SK-N-MC (cell line): ENCODE data around the gene KCNQ1.

Experiments used
- DNase-seq: peaks from one replicate; pipeline ENCODE4 v3.0.0-alpha.2; 2011; ENCODE audit warnings: low read depth, low spot score
- H3K27ac ChIP-seq: fragments of 200-600 bp; sonication (generic); 2 replicates; pipeline ENCODE4 v1.5.1; 2016; ENCODE audit warnings: mixed run types
- H3K36me3 ChIP-seq: fragments of 200-600 bp; sonication (generic); 2 replicates; pipeline ENCODE4 v1.6.1; 2017; ENCODE audit warnings: antibody characterized with exemption, low read length, mixed read lengths; ENCODE audit not compliant: insufficient read depth
- H3K4me3 ChIP-seq: fragments of 200-600 bp; sonication (generic); 2 replicates; pipeline ENCODE4 v1.5.1; 2016
- H3K9ac ChIP-seq: fragments of 200-600 bp; sonication (generic); 2 replicates; pipeline ENCODE4 v1.8.0; 2017; ENCODE audit warnings: mixed run types, mixed read lengths; ENCODE audit not compliant: insufficient read length
- H3K9me3 ChIP-seq: fragments of 200-600 bp; sonication (generic); 2 replicates; pipeline ENCODE4 v1.6.1; 2017; ENCODE audit warnings: low read depth, mild to moderate bottlenecking, antibody characterized with exemption, low read length, moderate library complexity, mixed read lengths
- EZH2 ChIP-seq: fragments of 200-600 bp; sonication (generic); IDR thresholded peaks from one replicate; pipeline ENCODE4 v1.6.1; 2017; ENCODE audit warnings: antibody characterized with exemption
- FOXP2 ChIP-seq: optimal IDR thresholded peaks from 2 replicates; pipeline ENCODE3; 2011; ENCODE audit warnings: mild to moderate bottlenecking, moderate library complexity; ENCODE audit not compliant: insufficient read depth; ENCODE audit errors: extremely low read length, control extremely low read depth
- POLR2AphosphoS5 ChIP-seq: IDR thresholded peaks from 2 replicates; pipeline ENCODE4 v1.6.1; 2012; ENCODE audit warnings: mild to moderate bottlenecking, low read depth, low read length, borderline replicate concordance

KCNQ1 gene

GRCh38 chr11:2696455-2696854 is 251.6 kb downstream of the KCNQ1 start:
- DNase-seq = no peak
- no peak overlapping the region; the same call in 1 of the 2 replicates for H3K27ac ChIP-seq
- TF ChIP-seq POLR2AphosphoS5 (no peak), EZH2 (no peak), FOXP2 (no peak)
- H3K9me3 ChIP-seq = no peaks in the 10 kb centered on the region
- H3K36me3 ChIP-seq = peaks cover 5% of the 10 kb centered on the region; the same call in 1 of the 2 replicates
- H3K9ac ChIP-seq = no peak overlapping the region
- peak overlapping the region; percentile 77; the same call in 1 of the 2 replicates for H3K4me3 ChIP-seq

GRCh38 chr11:2697866-2698265 is 253.1 kb downstream of the KCNQ1 start:
- TF ChIP-seq FOXP2 = no peak
- no peak for TF ChIP-seq EZH2
- no peak for TF ChIP-seq POLR2AphosphoS5
- no peak for DNase-seq
- peak overlapping the region; percentile 79 for H3K9ac ChIP-seq
- no peaks in the 10 kb centered on the region for H3K9me3 ChIP-seq
- H3K36me3 ChIP-seq = peaks cover 5% of the 10 kb centered on the region; the same call in 1 of the 2 replicates
- H3K4me3 ChIP-seq = peak overlapping the region; percentile 77
- H3K27ac ChIP-seq = no peak overlapping the region

- no peak for TF ChIP-seq EZH2
- TF ChIP-seq POLR2AphosphoS5 = no peak
- TF ChIP-seq FOXP2 = no peak
- Histone ChIP-seq H3K4me3 (peak overlapping the region; percentile 77), H3K9ac (peak overlapping the region; percentile 79), H3K9me3 (no peaks in the 10 kb centered on the region), H3K36me3 (peaks cover 5% of the 10 kb centered on the region; the same call in 1 of the 2 replicates), H3K27ac (no peak overlapping the region)
- no peak for DNase-seq
These were observed 253.8 kb downstream of the KCNQ1 start for GRCh38 chr11:2698386-2699184.

- no peaks in the 10 kb centered on the region for H3K9me3 ChIP-seq
- TF ChIP-seq POLR2AphosphoS5 (no peak), EZH2 (no peak), FOXP2 (no peak)
- DNase-seq = no peak
- peak overlapping the region; percentile 77 for H3K4me3 ChIP-seq
- no peak overlapping the region for H3K27ac ChIP-seq
- peak overlapping the region; percentile 79 for H3K9ac ChIP-seq
- peaks cover 5% of the 10 kb centered on the region; the same call in 1 of the 2 replicates for H3K36me3 ChIP-seq
These were observed 254.3 kb downstream of the KCNQ1 start for GRCh38 chr11:2699185-2699530.

GRCh38 chr11:2699531-2700414 is 255.0 kb downstream of the KCNQ1 start, which contains the start of gene KCNQ1OT1:
Gene KCNQ1OT1 (minus strand): TSS chr11:2699994.
- Histone ChIP-seq H3K27ac (peak within 1 kb of the TSS; percentile 86; the same call in 1 of the 2 replicates), H3K9me3 (no peaks in the 10 kb centered on the region), H3K36me3 (peaks cover 5% of the 10 kb centered on the region; the same call in 1 of the 2 replicates), H3K9ac (peak within 1 kb of the TSS; percentile 79), H3K4me3 (peak within 1 kb of the TSS; percentile 77)
- TF ChIP-seq FOXP2 (no peak), EZH2 (no peak), POLR2AphosphoS5 (peak; percentile 97)
- DNase-seq = peak; percentile 72

GRCh38 chr11:2700415-2701211 is 255.8 kb downstream of the KCNQ1 start:
- no peak for DNase-seq
- Histone ChIP-seq H3K9ac (peak overlapping the region; percentile 77), H3K4me3 (peak overlapping the region; percentile 77), H3K9me3 (no peaks in the 10 kb centered on the region), H3K27ac (peak overlapping the region; percentile 86), H3K36me3 (peaks cover 5% of the 10 kb centered on the region; the same call in 1 of the 2 replicates)
- TF ChIP-seq POLR2AphosphoS5 (no peak), FOXP2 (no peak), EZH2 (no peak)

GRCh38 chr11:2701230-2701629 is 256.4 kb downstream of the KCNQ1 start:
- H3K36me3 ChIP-seq = peaks cover 5% of the 10 kb centered on the region; the same call in 1 of the 2 replicates
- no peak overlapping the region for H3K9ac ChIP-seq
- no peak overlapping the region for H3K4me3 ChIP-seq
- DNase-seq = no peak
- no peaks in the 10 kb centered on the region for H3K9me3 ChIP-seq
- H3K27ac ChIP-seq = peak overlapping the region; percentile 86
- TF ChIP-seq FOXP2 (no peak), POLR2AphosphoS5 (no peak), EZH2 (no peak)
